Naive thymus-derived CD4-positive, alpha-beta T cell (primary cell): ENCODE measurements around the gene EIF2S3B. TPM values are rescaled to one million over a fixed set of nuclear protein-coding genes. Genes with fewer than 3 reads are reported as not detected.

Experiments used
- ATAC-seq: fragments of 150-1000 bp; cut with Tn5 transposase; 2 replicates; pipeline ENCODE4 v1.10.0; 2021; ENCODE audit warnings: mild to moderate bottlenecking, moderate library complexity
- CTCF ChIA-PET: fragments of 350-600 bp; sonication (Branson Sonifier 250); formaldehyde crosslinking; loops from one replicate; lab custom pipeline; 2021; ENCODE audit warnings: antibody characterized with exemption; lab: Charles Lee
- POLR2A ChIA-PET: fragments of 350-600 bp; sonication (Branson Sonifier 250); formaldehyde crosslinking; loops from one replicate; lab custom pipeline; 2021; ENCODE audit warnings: antibody characterized with exemption, inconsistent platforms; lab: Charles Lee
- DNase-seq, 9 donors: peaks; one replicate each; pipeline versions ENCODE4 v3.0.0 to v3.0.0-alpha.2; 2020 to 2022; ENCODE audit warnings: mixed read lengths in 1 of 9
- H3K27ac ChIP-seq: one replicate; pipeline ENCODE4 v1.7.0; 2013; ENCODE audit warnings: mild to moderate bottlenecking, low read depth, low read length, moderate library complexity
- H3K27me3 ChIP-seq, 2 donors: one replicate each; pipeline ENCODE4 v1.7.0; 2013; ENCODE audit warnings: low read length in 2 of 2, mild to moderate bottlenecking in 2 of 2, moderate library complexity in 2 of 2; ENCODE audit not compliant: control insufficient read depth in 2 of 2, insufficient read depth in 2 of 2
- H3K36me3 ChIP-seq, 3 experiments: 1 replicate in 2 of 3; 2 replicates in 1 of 3; pipeline ENCODE4 v1.7.0; 2013; ENCODE audit warnings: low read length in 3 of 3, mild to moderate bottlenecking in 3 of 3, moderate library complexity in 1 of 3; ENCODE audit not compliant: insufficient read depth in 3 of 3, control insufficient read depth in 2 of 3
- H3K4me1 ChIP-seq, 2 donors: one replicate each; pipeline ENCODE4 v1.7.0; 2013; ENCODE audit warnings: low read length in 2 of 2, mild to moderate bottlenecking in 2 of 2, moderate library complexity in 1 of 2; ENCODE audit not compliant: control insufficient read depth in 2 of 2, insufficient read depth in 2 of 2
- H3K4me3 ChIP-seq: 2 replicates; pipeline ENCODE4 v1.7.0; 2013; ENCODE audit warnings: mild to moderate bottlenecking, low read length
- H3K9me3 ChIP-seq, 3 experiments: 1 replicate in 2 of 3; 2 replicates in 1 of 3; pipeline ENCODE4 v1.7.0; 2013; ENCODE audit warnings: low read length in 3 of 3; ENCODE audit not compliant: control insufficient read depth in 2 of 3
- H3K27ac Mint-ChIP-seq, 9 donors: one replicate each; pipeline ENCODE4 v1.8.0; 2020 to 2022; ENCODE audit warnings: mixed read lengths in 9 of 9, mild to moderate bottlenecking in 8 of 9, moderate library complexity in 5 of 9, inconsistent platforms in 2 of 9
- H3K27me3 Mint-ChIP-seq, 5 donors: one replicate each; pipeline ENCODE4 v1.8.0; 2021 to 2022; ENCODE audit warnings: mixed read lengths in 5 of 5, mild to moderate bottlenecking in 1 of 5
- H3K36me3 Mint-ChIP-seq, 5 donors: one replicate each; pipeline ENCODE4 v1.8.0; 2020 to 2022; ENCODE audit warnings: mixed read lengths in 5 of 5, mild to moderate bottlenecking in 3 of 5, inconsistent platforms in 1 of 5
- H3K4me1 Mint-ChIP-seq, 7 donors: one replicate each; pipeline ENCODE4 v1.8.0; 2020 to 2022; ENCODE audit warnings: mixed read lengths in 7 of 7, mild to moderate bottlenecking in 3 of 7, inconsistent platforms in 1 of 7
- H3K4me3 Mint-ChIP-seq, 10 donors: one replicate each; pipeline ENCODE4 v1.8.0; 2020 to 2022; ENCODE audit warnings: mild to moderate bottlenecking in 10 of 10, mixed read lengths in 10 of 10, moderate library complexity in 6 of 10, inconsistent platforms in 2 of 10
- H3K9me3 Mint-ChIP-seq, 11 donors: one replicate each; pipeline ENCODE4 v1.8.0; 2020 to 2022; ENCODE audit warnings: mixed read lengths in 11 of 11, mild to moderate bottlenecking in 4 of 11, inconsistent platforms in 1 of 11, moderate library complexity in 1 of 11
- intact Hi-C, 2 donors: fragments of 100-400 bp; cut with micrococcal nuclease; formaldehyde crosslinking; loops; one replicate each; pipeline ENCODE4 v1.15.1; 2023
- polyA plus RNA-seq, 2 donors: library from polyadenylated mRNA; unstranded; fragments of 300-500 nt; fragmentation: Illumina TruSeq; gene quantifications; one replicate each; pipeline ENCODE4 v1.2.3, GENCODE V29; 2021
- total RNA-seq, 6 experiments: library from RNA in 5 of 6; stranded (reverse) in 5 of 6; gene quantifications; 1 replicate in 5 of 6; 2 replicates in 1 of 6; pipeline ENCODE4 v1.2.3 and lab custom pipeline; 2021 to 2026

EIF2S3B gene
- total and polyA plus RNA-seq, 7 experiments from 2014 or later = 0.27 to 2.0 (median 1.1) TPM; not detected in 1

- Mint-ChIP-seq H3K9me3 (peaks cover 0 to 8% (median 2%) of the 10 kb centered on the region in 11 donors), H3K4me1 (peaks cover 0 to 35% (median 19%) of the 10 kb centered on the region in 7 donors), H3K36me3 (peaks cover 0 to 2% (median 0%) of the 10 kb centered on the region in 5 donors), H3K4me3 (peak overlapping the region in 1 of 10 donors; percentile 39), H3K27ac (no peak overlapping the region), H3K27me3 (peaks cover 7 to 18% (median 11%) of the 10 kb centered on the region in 5 donors)
- no peaks in the 10 kb centered on the region for H3K27me3 ChIP-seq
- DNase-seq (no peak), ATAC-seq (no peak)
- ChIA-PET POLR2A (no interaction called here), CTCF (interaction anchor here (1.2 kb wide), 1 partner anchor 191 kb away, joined by 3 read pairs; no protein-coding TSS in a partner anchor)
- intact Hi-C loops = no loop called here
- peak overlapping the region; percentile 2 for H3K4me3 ChIP-seq
- no peak overlapping the region for H3K27ac ChIP-seq
- no peaks in the 10 kb centered on the region for H3K9me3 ChIP-seq
- H3K4me1 ChIP-seq = peaks cover 0 to 56% of the 10 kb centered on the region in 2 donors
- no peaks in the 10 kb centered on the region for H3K36me3 ChIP-seq
Measured at GRCh38 chr12:10557329-10557728, 51.6 kb downstream of the EIF2S3B start.

DNA sequence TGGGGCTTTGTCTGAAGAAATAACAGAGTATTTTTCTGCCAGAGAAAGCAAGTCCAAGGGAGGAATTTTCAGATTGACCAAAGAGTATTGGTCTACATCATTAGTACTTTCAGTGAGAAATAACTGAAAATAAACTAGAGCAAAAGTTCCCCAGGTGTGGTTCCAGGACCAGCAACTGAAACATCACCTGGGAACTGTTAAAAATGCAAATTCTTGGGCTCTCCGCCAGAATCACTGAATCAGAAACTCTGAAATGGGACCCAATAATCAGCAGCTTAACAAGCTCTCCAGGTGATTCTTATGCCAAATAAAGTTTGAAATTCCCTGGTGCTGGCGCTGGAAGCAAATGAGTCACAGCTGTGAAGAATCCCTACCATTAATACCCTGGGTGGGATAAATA lies 52.1 kb downstream of the EIF2S3B start:
- peaks cover 0 to 2% (median 0%) of the 10 kb centered on the region in 5 donors for H3K36me3 Mint-ChIP-seq
- ChIA-PET POLR2A (no interaction called here), CTCF (interaction anchor here (1.2 kb wide), 1 partner anchor 191 kb away, joined by 3 read pairs; no protein-coding TSS in a partner anchor)
- H3K27ac Mint-ChIP-seq = no peak overlapping the region
- H3K9me3 Mint-ChIP-seq = peaks cover 0 to 8% (median 2%) of the 10 kb centered on the region in 11 donors
- ATAC-seq (no peak), DNase-seq (no peak)
- no peak overlapping the region for H3K27ac ChIP-seq
- peak overlapping the region in 1 of 10 donors; percentile 39 for H3K4me3 Mint-ChIP-seq
- intact Hi-C loops = no loop called here
- peaks cover 0 to 35% (median 19%) of the 10 kb centered on the region in 7 donors for H3K4me1 Mint-ChIP-seq
- peaks cover 8 to 18% (median 11%) of the 10 kb centered on the region in 5 donors for H3K27me3 Mint-ChIP-seq
- H3K9me3 ChIP-seq = no peaks in the 10 kb centered on the region
- peak overlapping the region; percentile 2 for H3K4me3 ChIP-seq
- no peaks in the 10 kb centered on the region for H3K36me3 ChIP-seq
- H3K4me1 ChIP-seq = peaks cover 0 to 52% of the 10 kb centered on the region in 2 donors
- H3K27me3 ChIP-seq = no peaks in the 10 kb centered on the region

Other genes with a start within 250 kb of the EIF2S3B start
- 10 to 100 TPM in 1 of 5 experiments, 1 to 10 TPM in 3, under 1 TPM in 1; 0.92 to 82.5 (median 1.7) TPM for gene KLRD1, start 198.0 kb upstream of the EIF2S3B start, total RNA-seq
- 1 to 10 TPM in 1 of 2 donors, under 1 TPM in 1; 0.68 to 1.9 TPM for gene KLRD1, start 198.0 kb upstream of the EIF2S3B start, polyA plus RNA-seq
- 10 to 100 TPM in 1 of 5 experiments, 1 to 10 TPM in 3, under 1 TPM in 1; 0.15 to 75.2 (median 5.1) TPM for gene KLRK1, start 115.8 kb upstream of the EIF2S3B start, total RNA-seq
- gene KLRK1, start 115.8 kb upstream of the EIF2S3B start, polyA plus RNA-seq = 1 to 10 TPM in 1 of 2 donors, under 1 TPM in 1; 0.62 to 2.7 TPM
- gene KLRC4, start 96.1 kb upstream of the EIF2S3B start, total RNA-seq = 10 to 100 TPM in 1 of 5 experiments, under 1 TPM in 1, not detected in 3; 0.69 to 11.8 TPM
- gene KLRC4, start 96.1 kb upstream of the EIF2S3B start, polyA plus RNA-seq = not detected
- gene KLRC3, start 85.3 kb upstream of the EIF2S3B start, total RNA-seq = 1 to 10 TPM in 2 of 5 experiments, under 1 TPM in 1, not detected in 2; 0.46 to 7.8 (median 1.6) TPM
- gene KLRC3, start 85.3 kb upstream of the EIF2S3B start, polyA plus RNA-seq = not detected
- gene KLRC2, start 69.9 kb upstream of the EIF2S3B start, total RNA-seq = 1 to 10 TPM in 1 of 5 experiments, not detected in 4; 6.7 TPM
- gene KLRC2, start 69.9 kb upstream of the EIF2S3B start, polyA plus RNA-seq = not detected
- 1 to 10 TPM in 2 of 5 experiments, not detected in 3; 1.4 to 9.3 TPM for gene KLRC1, start 52.5 kb upstream of the EIF2S3B start, total RNA-seq
- gene KLRC1, start 52.5 kb upstream of the EIF2S3B start, polyA plus RNA-seq = under 1 TPM in 1 of 2 donors, not detected in 1; 0.37 TPM
- gene MAGOHB, start 107.7 kb downstream of the EIF2S3B start, total RNA-seq = 10 to 100 TPM; 12.1 to 43.1 (median 24.8) TPM
- gene MAGOHB, start 107.7 kb downstream of the EIF2S3B start, polyA plus RNA-seq = 10 to 100 TPM; 26.0 to 61.6 TPM
- gene STYK1, start 168.2 kb downstream of the EIF2S3B start, total RNA-seq = 1 to 10 TPM in 1 of 5 experiments, under 1 TPM in 2, not detected in 2; 0.24 to 1.6 (median 0.34) TPM
- not detected for gene STYK1, start 168.2 kb downstream of the EIF2S3B start, polyA plus RNA-seq
- gene YBX3, start 217.4 kb downstream of the EIF2S3B start, total RNA-seq = 100 to 1,000 TPM in 2 of 5 experiments, 10 to 100 TPM in 1, 1 to 10 TPM in 2; 4.5 to 162 (median 60.9) TPM
- 1 to 10 TPM; 5.1 to 6.4 TPM for gene YBX3, start 217.4 kb downstream of the EIF2S3B start, polyA plus RNA-seq